Measurements from ENCODE around the gene WWP2. TPM values are rescaled to one million over a fixed set of nuclear protein-coding genes. Genes with fewer than 3 reads are reported as not detected.

The WWP2 gene
- total and polyA plus RNA-seq, 2 experiments from 2014 or later, result 19.9 to 23.1 TPM

DNA sequence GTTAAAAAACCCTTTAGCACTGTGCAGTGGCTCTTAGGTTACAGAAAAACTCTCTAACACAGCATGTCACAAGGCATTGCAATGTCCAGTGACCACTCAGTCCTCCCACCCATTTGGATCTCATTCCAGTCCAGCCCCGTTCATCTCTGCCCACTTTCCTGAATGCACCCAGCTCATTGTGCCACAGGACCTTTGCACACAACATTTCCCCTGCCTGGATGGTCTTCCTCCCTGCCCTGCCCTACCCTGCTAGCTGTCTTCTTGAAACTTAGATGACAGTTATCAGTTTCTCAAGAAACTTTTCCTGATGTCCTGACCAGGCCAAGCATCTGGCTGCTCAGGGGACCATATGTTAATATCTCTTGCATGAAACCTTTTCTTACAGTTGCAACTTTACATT is 67.2 kb downstream of the WWP2 start:
- TF ChIP-seq, protein P1, sequence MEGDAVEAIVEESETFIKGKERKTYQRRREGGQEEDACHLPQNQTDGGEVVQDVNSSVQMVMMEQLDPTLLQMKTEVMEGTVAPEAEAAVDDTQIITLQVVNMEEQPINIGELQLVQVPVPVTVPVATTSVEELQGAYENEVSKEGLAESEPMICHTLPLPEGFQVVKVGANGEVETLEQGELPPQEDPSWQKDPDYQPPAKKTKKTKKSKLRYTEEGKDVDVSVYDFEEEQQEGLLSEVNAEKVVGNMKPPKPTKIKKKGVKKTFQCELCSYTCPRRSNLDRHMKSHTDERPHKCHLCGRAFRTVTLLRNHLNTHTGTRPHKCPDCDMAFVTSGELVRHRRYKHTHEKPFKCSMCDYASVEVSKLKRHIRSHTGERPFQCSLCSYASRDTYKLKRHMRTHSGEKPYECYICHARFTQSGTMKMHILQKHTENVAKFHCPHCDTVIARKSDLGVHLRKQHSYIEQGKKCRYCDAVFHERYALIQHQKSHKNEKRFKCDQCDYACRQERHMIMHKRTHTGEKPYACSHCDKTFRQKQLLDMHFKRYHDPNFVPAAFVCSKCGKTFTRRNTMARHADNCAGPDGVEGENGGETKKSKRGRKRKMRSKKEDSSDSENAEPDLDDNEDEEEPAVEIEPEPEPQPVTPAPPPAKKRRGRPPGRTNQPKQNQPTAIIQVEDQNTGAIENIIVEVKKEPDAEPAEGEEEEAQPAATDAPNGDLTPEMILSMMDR (IDR thresholded peaks at IDR 0.05; ENCODE audit: poor library complexity), result no peak
- TF ChIP-seq EZH2phosphoT487 (IDR thresholded peaks at IDR 0.05; ENCODE audit: low read depth, severe bottlenecking, unreplicated experiment), result no peak
- TF ChIP-seq EZH2 (IDR thresholded peaks at IDR 0.05; ENCODE audit: borderline replicate concordance), result no peak
- H3K4me1 ChIP-seq (ENCODE audit: insufficient read depth), result peaks cover 38% of the 10 kb centered on the region
- H3K4me3 ChIP-seq, result no peak overlapping the region
- WGBS (ENCODE audit: low lambda C conversion rate, missing lambda C conversion rate), result 89% methylated on average over 1 of the region's 1 CpG
- no peak overlapping the region for H2AFZ ChIP-seq
- no peaks in the 10 kb centered on the region for H3K79me2 ChIP-seq
- H3K9me3 ChIP-seq (ENCODE audit: low read depth), result no peaks in the 10 kb centered on the region
- no peaks in the 10 kb centered on the region for H3K9me2 ChIP-seq (replicated peaks; ENCODE audit: insufficient read depth)
- no peak overlapping the region for H3K4me2 ChIP-seq
- H3K36me3 ChIP-seq (replicated peaks; ENCODE audit: insufficient read depth, low read depth), result no peaks in the 10 kb centered on the region
- H4K20me1 ChIP-seq (ENCODE audit: insufficient read depth, poor library complexity, severe bottlenecking), result no peaks in the 10 kb centered on the region
- DNase-seq (ENCODE audit: low spot score), result no peak
- H3K27me3 ChIP-seq, result no peaks in the 10 kb centered on the region
- peak overlapping the region; percentile 97 for H3K27ac ChIP-seq

DNA sequence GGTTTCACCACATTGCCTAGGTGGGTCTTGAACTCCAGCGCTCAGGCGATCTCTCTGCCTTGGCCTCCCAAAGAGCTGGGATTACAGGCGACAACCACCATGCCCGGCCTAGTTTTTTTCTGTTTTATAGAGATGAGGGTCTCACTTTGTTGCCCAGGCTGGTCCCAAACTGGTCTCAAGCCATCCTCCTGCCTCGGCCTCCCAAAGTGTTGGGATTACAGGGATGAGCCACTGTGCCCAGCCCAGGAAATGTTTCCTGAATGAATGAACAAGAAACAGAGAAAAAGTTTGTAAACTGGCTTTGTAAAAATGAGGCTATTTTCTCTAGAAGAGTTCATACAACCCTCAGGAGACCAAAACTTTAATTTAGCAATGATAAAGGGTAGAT is 68.0 kb downstream of the WWP2 start:
- no peak overlapping the region for H3K4me3 ChIP-seq
- H3K27ac ChIP-seq, result peak overlapping the region; percentile 97
- H3K4me1 ChIP-seq (ENCODE audit: insufficient read depth), result peaks cover 39% of the 10 kb centered on the region
- WGBS (ENCODE audit: low lambda C conversion rate, missing lambda C conversion rate), result 97% methylated on average over 5 of the region's 5 CpGs
- no peaks in the 10 kb centered on the region for H3K9me3 ChIP-seq (ENCODE audit: low read depth)
- H3K79me2 ChIP-seq, result no peaks in the 10 kb centered on the region
- TF ChIP-seq EZH2phosphoT487 (IDR thresholded peaks at IDR 0.05; ENCODE audit: low read depth, severe bottlenecking, unreplicated experiment), result no peak
- TF ChIP-seq, protein P1 (IDR thresholded peaks at IDR 0.05; ENCODE audit: poor library complexity), result no peak
- no peak for TF ChIP-seq EZH2 (IDR thresholded peaks at IDR 0.05; ENCODE audit: borderline replicate concordance)
- no peak for DNase-seq (ENCODE audit: low spot score)
- no peaks in the 10 kb centered on the region for H3K27me3 ChIP-seq
- peak overlapping the region; percentile 41 for H3K4me2 ChIP-seq
- H3K36me3 ChIP-seq (replicated peaks; ENCODE audit: insufficient read depth, low read depth), result no peaks in the 10 kb centered on the region
- no peaks in the 10 kb centered on the region for H4K20me1 ChIP-seq (ENCODE audit: insufficient read depth, poor library complexity, severe bottlenecking)
- no peak overlapping the region for H2AFZ ChIP-seq
- no peaks in the 10 kb centered on the region for H3K9me2 ChIP-seq (replicated peaks; ENCODE audit: insufficient read depth)

DNA sequence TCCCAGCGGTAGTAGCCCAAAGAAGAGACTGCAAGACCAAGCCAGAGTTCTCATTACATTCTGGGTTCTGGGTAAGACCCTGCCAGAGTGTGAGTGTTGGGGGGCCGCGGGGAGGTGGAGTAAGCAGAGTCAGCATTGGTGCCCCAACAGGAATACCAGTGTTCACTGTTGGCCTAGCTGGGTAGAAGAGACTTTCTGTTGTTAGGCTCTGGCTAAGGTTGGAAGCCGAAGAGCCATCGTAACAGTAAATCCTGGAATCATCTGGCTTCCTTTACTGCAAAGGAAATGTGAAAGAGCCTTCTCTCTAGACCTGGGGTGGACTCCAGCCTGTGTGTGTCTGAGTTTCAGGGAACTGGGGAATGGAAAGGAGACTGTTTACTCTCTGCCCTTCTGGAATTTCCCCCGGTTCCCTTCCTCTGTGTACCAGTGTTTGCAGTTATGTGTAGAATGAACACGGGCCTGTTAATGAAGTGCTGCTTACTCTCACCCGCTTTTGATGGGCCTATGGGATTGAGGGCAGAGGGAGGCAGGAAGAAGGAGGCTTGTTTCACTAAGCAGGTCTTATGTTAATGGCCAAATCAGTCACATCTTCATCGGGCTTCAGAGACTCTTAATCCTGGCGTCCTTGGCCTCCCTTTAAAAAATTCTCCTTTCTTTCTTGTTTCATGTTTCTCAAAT is 68.5 kb downstream of the WWP2 start:
- H2AFZ ChIP-seq, result no peak overlapping the region
- H3K9me3 ChIP-seq (ENCODE audit: low read depth), result no peaks in the 10 kb centered on the region
- H3K9me2 ChIP-seq (replicated peaks; ENCODE audit: insufficient read depth), result no peaks in the 10 kb centered on the region
- H3K4me2 ChIP-seq, result peak overlapping the region; percentile 41
- H4K20me1 ChIP-seq (ENCODE audit: insufficient read depth, poor library complexity, severe bottlenecking), result no peaks in the 10 kb centered on the region
- no peaks in the 10 kb centered on the region for H3K36me3 ChIP-seq (replicated peaks; ENCODE audit: insufficient read depth, low read depth)
- no peak overlapping the region for H3K4me3 ChIP-seq
- H3K79me2 ChIP-seq, result no peaks in the 10 kb centered on the region
- peaks cover 39% of the 10 kb centered on the region for H3K4me1 ChIP-seq (ENCODE audit: insufficient read depth)
- no peaks in the 10 kb centered on the region for H3K27me3 ChIP-seq
- no peak for TF ChIP-seq EZH2phosphoT487 (IDR thresholded peaks at IDR 0.05; ENCODE audit: low read depth, severe bottlenecking, unreplicated experiment)
- TF ChIP-seq, protein P1 (IDR thresholded peaks at IDR 0.05; ENCODE audit: poor library complexity), result no peak
- no peak for TF ChIP-seq EZH2 (IDR thresholded peaks at IDR 0.05; ENCODE audit: borderline replicate concordance)
- H3K27ac ChIP-seq, result peak overlapping the region; percentile 97
- WGBS (ENCODE audit: low lambda C conversion rate, missing lambda C conversion rate), result 57% methylated on average over 10 of the region's 10 CpGs
- DNase-seq (ENCODE audit: low spot score), result peak; percentile 67
